NCI-H748 treated with DMSO at 0.1 percent for 48 hours (cell line): ENCODE measurements around the gene TOLLIP.
A peak's percentile ranks its signal among the peaks of the same experiment; 100 is the strongest.
"Not testable (repeated sequence)": the region's sequence is repeated elsewhere in the genome, so short reads cannot be mapped to it uniquely, and the experiment has no call there.

ENCODE experiments used
- DNase-seq: peaks from one replicate; lab custom pipeline; 2025; lab: John Stamatoyannopoulos, UW

TOLLIP gene

DNA sequence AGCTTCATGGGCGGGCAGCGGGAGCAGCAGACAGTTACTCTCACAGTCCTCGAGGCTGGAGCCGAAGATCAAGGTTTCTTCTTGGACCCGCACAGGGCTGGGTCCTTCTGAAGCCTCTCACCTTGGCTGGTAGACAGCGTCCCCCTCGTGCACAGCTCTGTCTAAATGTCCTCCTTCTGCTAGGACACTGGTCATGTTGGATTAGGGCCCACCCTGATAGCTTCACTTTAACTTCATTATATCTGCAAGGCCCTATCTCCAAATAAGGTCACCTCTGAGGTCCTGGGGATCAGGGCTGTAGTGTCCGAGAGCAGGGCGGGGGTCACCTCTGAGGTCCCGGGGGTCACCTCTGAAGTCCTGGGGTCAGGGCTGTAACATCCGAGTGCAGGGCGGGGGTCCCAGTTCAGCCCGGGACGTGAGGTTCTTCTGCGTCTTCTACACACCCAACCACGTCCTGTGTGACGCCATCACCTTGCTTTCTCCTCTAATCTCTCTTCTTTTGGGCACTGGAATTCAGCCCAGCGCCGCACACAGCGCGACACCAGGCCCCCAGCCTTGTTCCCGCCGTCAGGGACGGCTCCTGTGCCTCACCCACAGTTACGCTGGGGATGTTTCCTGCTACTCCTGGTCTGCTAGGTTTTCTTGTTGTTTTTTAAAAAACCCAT is 34.1 kb upstream of the TOLLIP start:
- no peak for DNase-seq

- no peak for DNase-seq
These were observed 33.5 kb upstream of the TOLLIP start for GRCh38 chr11:1342946-1343345.

DNA sequence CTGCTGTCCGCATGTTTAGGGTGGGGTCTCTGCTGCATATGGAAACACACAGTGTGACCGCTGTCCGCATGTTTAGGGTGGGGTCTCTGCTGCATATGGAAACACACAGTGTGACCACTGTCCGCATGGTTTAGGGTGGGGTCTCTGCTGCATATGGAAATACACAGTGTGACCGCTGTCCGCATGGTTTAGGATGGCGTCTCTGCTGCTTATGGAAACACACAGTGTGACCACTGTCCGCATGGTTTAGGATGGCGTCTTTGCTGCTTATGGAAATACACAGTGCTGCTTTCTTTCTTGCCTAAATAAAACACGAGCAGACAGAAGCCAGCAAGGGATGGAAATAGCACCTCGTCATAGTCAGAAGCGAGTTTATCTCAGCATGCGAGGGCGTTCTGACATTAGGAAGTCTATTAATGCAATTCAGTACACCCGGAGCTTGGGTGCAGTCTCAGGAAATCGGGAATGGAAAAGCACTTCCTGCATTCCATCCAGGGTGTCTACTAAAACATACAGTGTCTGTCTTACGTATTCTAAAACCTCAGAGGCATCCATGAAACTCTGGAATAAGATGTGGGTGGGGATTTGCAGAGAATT is 32.6 kb upstream of the TOLLIP start:
- DNase-seq = no peak

DNA sequence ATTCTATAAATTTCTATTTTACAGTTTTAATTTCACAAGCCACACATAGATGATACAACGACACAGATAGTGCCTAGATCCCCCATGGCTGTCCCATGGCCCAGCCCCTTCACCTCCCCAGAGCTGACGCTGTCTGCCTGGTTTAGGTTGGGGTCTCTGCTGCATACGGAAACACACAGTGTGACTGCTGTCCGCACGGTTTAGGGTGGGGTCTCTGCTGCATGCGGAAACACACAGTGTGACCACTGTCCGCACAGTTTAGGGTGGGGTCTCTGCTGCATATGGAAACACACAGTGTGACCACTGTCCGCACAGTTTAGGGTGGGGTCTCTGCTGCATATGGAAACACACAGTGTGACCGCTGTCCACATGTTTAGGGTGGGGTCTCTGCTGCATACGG is 31.8 kb upstream of the TOLLIP start:
- DNase-seq = not testable (repeated sequence)

DNA sequence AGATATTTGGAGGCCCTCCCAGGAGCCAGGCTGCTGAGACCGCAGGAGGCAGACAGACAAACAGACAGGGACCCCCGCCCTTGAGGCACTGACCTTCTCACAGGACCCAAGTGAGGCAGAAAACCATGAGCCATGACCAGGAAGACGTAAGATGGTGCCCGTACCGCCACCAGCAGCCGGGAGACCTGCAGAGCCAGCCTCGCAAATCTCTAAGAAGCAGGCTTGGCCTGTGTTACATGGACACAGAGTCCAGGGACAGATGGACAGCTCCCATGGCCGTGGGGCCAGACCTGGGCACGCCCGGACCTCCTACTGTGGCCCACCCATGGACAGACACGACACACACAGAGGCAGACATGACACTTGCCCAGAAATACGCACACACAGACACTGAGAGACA is 30.7 kb upstream of the TOLLIP start:
- DNase-seq = no peak

DNA sequence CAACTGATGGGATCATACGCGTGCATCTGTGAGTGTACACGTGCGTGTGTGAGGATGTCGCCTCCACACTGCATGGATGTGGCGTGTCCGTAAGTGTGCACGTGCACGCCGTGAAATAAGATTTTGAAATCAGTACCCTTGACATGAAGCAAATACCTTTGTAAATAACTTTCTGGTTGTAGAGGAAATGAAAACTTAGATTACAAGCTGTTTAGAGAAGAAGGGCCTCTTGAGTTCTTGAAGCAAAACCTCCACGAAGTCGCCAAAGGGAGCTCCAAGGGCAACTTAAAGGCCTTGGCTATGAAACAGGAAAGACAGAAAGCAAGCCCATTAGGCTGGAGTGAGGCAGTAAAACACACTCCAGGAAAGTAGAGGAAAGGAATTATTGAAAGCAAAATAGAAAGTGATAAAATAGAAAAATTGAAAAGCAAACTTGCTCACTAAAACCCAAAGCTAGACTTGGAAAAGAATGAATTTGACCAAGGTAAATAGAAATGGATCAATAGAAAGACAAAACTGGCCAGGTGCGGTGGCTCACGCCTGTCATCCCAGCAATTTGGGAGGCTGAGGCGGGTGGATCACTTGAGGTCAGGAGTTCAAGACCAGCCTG is 29.7 kb upstream of the TOLLIP start:
- DNase-seq = no peak

- DNase-seq = no peak
These were observed 29.0 kb upstream of the TOLLIP start for GRCh38 chr11:1338201-1339065.

DNA sequence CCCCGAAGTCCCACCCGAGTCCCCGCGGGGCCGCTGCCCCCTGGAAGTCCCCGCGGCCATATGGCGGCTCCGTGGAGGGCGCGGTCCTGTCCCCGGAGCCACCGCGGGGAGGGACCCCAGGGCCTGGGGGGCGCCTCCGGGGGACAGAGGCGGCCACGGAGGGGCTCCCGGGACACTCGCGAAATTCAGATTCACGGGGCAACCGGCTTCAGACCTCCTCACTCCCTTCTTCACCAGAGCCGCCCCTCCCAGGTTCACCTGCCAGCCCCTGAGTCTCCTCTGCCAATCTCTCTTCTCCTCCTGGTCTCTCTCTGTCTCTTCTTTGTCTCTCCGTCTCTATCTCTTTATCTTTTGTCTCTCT is 28.2 kb upstream of the TOLLIP start:
- no peak for DNase-seq

DNA sequence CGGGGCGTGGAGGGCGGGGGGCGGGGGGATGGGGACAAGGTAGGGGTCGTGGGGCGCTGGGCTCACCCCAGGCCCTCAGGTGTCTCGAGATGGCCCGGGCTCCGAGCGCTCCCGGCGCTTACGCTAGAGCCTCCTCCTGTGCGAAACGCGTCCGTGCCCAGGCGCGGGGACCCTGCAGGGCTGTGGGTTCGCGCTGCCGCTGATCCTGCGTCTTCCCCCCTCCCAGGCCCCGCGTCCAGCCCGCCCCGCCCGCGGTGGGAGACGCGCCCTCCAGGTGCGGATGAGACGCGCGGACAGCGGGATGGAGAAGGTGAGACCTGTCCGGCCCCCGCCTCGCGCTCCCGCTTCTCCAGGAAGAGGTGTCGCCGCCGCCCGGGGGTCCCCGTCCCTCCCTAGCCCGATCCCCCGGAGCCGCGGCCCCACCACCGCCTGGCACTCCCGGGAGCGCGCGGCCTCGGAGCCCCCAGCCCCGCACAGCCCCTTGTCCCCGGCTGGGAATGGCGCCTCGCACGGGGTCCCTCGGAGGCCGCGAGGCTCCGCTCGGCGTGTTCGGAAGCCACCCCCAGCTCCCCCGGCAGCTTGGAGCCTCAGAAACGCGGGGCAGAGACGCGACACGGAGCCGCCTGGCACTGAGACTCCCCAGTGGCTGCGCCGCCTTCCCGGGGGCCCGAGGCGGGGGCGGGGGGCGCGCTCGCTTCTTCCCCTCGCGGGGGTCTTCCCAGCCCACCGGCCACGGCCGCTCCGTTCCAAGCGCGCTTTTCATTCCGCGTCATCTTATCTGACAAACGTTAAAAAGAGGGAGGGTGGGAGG is 27.6 kb upstream of the TOLLIP start:
- no peak for DNase-seq

DNA sequence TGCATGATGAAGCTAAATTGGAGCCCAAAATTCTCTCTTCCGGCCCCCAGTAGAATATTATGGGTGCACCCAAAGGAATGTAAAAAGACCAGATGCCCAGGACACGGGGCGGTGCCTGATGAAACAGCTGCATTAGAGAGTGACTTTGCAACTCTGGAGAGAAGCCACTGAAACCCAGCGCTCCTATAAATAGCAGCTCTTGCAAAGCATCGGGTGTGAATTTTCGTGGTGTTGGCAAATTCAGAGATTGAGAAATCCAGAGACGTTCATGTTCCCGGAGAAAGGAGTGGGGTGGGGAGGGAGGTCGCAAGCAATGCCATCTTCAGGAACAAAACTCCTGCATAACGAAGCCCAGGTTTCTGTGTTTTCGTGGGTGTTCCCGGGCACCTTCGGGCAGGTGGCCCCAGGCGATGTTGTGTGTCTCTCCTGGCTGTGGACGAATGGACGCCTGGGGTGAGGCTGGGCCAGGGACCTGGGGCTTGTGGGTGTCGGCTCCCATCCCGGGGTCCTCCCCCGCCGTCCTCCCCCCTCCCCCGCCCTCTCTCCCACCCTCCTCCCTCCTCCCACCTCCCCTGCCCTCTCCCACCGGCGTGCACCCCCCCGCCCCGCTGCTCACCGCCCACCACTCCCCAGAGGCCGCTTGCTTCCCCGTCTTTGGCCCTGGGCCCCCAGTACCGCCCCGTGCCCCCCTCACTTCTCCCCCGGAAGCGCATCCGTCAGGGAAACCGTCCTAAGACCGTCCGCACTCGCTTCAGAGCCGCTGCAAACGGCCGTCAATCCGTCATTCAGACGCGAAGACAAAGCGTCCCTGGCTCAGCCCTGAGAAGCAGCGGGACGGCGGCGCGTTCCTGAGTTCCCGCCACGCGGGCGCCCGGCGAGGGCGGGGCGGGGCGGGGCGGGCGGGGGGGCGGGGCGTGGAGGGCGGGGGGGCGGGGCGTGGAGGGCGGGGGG is 26.7 kb upstream of the TOLLIP start:
- DNase-seq = peak; percentile 41

DNA sequence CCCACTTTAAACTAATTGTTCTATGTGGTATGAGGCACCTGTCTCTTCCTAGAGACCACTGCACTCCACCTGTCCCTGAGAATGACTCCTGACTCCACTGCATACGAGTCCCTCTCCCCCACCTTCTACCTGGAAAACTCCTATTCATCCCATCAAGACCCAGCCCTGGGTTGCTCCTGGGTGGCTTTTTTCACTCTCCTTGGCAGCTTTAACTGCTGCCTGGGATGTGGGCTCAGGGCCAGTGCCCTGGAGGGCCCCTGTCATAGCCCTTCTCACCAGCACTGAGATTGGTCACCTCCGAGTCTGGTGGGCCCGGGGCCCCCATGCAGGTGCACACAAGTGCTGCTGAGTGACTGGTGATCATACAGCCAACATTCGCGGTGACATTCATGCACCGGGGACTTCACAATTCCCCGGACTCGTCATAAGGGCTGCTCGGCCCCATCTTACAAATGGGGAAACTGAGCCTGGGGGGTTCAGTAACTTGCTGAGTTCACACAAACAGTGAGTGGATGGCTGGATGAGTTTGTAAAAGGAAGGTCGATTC is 25.9 kb upstream of the TOLLIP start:
- DNase-seq = no peak

- no peak for DNase-seq
These were observed 24.4 kb upstream of the TOLLIP start for GRCh38 chr11:1333860-1334259.

DNA sequence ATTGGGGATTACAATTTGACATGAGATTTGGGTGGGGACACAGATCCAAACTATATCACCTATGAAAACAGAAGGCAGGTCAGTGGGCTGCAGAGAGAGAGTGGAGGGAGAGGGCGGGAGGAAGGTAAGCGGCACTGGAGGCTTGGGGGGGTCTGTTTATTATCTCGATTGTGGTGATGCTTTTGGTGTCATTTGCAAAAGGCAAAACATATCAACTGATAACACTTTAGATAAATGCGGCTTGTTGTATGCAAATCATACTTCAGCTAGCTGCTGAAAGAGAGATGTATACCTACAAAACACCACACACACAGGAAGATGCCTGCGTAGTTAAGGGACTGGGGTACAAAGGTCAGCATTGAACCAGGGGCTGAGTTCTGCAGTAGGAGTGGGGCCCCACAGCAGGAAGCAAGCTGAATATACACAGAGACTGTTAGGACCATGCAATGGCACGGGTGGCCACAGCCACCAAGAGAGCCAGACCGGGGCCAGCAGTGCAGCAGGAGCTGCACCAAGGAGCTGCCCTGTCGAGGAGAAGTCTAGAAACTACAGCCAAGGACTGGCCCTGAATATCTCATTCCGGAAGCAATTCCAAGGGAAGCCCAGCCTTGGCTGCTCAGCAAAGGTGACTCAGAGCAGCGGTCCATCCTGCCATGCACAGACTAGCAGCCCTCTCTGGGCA is 23.8 kb upstream of the TOLLIP start:
- DNase-seq = no peak

- no peak for DNase-seq
These were observed 21.0 kb upstream of the TOLLIP start for GRCh38 chr11:1330473-1330872.

- DNase-seq = no peak
These were observed 17.6 kb upstream of the TOLLIP start for GRCh38 chr11:1327064-1327460.

DNA sequence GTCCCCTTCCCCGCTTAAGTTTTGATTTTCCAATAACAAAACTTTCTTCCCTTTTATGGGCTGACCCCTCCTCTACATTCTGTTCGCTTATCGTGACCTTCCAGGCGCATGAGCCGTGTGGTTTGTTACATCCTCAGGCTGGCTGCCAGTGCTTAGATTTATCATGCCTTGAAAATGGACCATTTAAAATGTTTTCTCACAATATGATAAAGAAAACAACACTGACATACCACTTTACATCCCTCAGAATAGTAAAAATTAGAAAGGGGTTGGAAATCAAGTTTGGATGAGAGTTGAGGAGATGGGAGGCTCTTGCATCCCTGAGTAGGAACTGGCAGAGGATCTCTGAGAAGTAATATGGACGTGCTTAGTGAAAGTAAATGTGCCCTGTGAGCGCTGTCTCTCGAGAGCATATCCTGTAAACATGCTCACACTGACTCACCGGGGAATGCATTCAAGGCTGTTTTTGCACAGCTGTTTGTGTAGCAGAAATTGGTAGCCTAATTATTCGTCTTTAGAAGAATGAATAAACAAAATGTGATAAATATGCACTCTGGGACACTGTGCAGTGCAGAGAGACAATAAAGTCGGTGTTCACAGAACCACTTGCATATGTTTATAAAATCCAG is 17.1 kb upstream of the TOLLIP start:
- no peak for DNase-seq

DNA sequence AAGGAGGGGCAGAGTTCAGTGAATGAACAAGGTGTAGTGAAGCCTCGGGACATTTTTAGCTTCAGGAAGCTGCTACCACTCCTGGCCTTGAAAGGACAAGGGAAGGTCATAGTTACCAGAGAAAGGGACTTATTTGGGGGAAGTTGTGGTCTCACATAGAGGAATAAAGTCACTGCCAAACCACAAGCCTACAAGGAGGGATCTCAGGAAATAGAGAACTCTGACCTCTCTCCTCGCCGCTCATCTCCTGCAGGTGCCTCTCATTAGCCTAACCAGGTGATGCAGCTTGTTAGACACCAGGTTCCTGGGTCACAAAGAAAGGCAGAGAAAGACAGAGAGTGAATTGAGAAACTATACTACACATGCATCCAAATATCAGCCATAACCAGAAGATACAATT is 14.3 kb upstream of the TOLLIP start:
- no peak for DNase-seq

- no peak for DNase-seq
These were observed 8.6 kb upstream of the TOLLIP start for GRCh38 chr11:1317993-1318392.

GRCh38 chr11:1317432-1317831 is 8.0 kb upstream of the TOLLIP start:
- DNase-seq = no peak
